GM12865 (cell line): ENCODE results near the gene ARF1.

Experiments
- DNase-seq: peaks from one replicate; pipeline ENCODE4 v3.0.0; 2010; ENCODE audit warnings: low read depth
- H3K4me3 ChIP-seq: 2 replicates; pipeline ENCODE4 v1.5.1; 2011; ENCODE audit warnings: mild to moderate bottlenecking, low read depth, low read length, control low read depth
- TF ChIP-seq, protein P1 (sequence below): IDR thresholded peaks from 2 replicates; pipeline ENCODE4 v1.5.1; 2011; ENCODE audit warnings: low read length, control low read depth, low read depth, inconsistent platforms; ENCODE audit not compliant: insufficient read depth; ENCODE audit errors: missing control alignments

ARF1 gene

DNA sequence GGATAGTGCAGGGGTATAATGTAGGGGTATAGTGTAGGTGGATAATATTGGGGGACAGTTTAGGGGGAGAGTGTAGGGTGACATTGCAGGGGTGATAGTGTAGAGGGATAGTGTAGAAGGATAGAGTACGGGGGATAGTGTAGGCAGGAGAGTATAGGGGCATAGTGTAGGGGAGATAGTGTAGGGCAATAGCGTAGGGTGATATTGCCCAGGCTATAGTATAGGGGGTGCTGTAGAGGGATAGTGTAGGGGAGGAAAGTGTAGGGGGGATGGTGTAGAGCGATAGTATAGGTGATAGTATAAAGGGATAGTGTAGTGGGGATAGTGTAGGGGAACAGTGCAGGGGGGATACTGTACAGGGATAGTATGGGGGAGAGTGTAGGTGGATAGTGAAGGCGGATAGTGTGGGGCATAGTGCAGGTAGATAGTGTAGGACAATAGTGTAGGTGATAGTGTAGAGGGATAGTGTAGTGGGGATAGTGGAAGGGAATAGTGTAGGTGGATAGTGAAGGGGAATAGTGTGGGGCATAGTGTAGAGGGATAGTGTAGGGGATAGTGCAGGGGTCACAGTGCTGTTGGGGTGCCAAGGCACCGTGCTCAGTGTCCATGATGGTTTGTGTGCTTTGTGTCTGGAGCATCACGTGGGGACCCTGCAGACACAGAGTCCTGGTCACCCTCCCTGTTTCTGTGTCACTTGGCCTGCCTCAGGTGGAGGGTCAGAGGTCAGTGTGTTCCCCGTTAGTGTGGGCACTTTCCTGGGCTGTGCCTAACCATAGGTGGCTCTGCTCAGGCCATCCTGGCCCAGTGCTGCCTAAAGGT is 10.5 kb upstream of the ARF1 start:
- no peak for DNase-seq
- TF ChIP-seq, protein P1, sequence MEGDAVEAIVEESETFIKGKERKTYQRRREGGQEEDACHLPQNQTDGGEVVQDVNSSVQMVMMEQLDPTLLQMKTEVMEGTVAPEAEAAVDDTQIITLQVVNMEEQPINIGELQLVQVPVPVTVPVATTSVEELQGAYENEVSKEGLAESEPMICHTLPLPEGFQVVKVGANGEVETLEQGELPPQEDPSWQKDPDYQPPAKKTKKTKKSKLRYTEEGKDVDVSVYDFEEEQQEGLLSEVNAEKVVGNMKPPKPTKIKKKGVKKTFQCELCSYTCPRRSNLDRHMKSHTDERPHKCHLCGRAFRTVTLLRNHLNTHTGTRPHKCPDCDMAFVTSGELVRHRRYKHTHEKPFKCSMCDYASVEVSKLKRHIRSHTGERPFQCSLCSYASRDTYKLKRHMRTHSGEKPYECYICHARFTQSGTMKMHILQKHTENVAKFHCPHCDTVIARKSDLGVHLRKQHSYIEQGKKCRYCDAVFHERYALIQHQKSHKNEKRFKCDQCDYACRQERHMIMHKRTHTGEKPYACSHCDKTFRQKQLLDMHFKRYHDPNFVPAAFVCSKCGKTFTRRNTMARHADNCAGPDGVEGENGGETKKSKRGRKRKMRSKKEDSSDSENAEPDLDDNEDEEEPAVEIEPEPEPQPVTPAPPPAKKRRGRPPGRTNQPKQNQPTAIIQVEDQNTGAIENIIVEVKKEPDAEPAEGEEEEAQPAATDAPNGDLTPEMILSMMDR: no peak

DNA sequence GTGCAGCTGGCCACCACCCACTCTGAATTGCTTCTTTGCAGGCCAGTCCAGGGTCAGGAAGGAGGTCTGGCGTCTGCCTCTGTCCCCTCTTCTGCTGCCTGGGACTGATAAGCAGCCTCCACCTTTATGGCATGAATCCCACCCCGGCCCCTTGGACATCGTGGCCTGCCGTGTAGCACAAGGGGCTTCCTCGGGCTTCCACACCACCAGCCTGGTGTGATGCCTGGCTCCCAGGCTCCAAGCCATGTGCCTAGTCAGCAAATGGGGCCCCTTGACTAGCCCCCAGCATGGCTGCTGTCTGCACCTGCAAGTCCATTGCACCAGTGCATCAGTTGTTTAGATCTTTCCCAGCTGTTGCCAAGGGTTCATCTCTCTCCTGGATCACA is 9.9 kb upstream of the ARF1 start:
- TF ChIP-seq, protein P1: no peak
- H3K4me3 ChIP-seq: no peak overlapping the region
- no peak for DNase-seq

More for the DNA sequence above, 10.5 kb upstream of the ARF1 start:
- H3K4me3 ChIP-seq: no peak overlapping the region

DNA sequence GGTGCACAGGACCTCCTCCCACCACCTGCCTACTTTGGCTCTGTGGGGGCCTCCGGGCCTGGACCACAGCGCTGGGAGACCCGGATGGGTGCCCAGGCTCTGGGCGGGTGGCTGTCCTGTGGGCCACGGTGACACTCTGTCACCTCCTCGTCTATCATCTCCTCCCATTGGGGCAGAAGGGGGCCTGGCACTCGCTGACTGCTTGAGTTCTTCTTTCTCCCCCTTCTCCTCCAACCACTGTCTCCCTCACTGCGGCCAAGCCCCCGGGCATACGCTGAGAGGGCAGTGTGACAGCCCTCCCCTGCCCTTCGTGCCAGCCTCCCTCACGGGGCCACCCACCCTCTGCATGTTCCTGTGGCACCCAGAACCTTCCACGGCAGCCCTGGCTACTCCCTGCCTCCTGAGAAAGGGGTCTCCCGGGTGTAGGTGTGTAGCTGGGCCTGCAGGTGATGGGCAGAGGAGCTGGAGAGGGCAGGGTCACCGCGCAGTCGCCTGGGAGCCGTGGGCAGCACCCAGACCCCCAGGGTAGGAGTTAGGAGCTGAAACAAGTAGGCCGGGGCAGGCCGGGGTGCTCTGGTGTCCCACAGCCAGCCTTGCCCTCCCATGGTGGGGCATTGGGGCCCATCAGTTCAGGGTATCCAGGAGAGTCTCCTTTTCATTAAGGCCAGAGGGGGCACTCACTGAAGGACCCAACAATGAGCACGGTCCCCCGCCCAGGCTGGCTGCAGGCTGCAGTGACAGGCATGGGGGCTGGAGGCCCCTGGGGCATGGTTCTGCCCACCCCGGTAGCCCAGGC is 9.2 kb upstream of the ARF1 start:
- TF ChIP-seq, protein P1: no peak
- no peak for DNase-seq
- H3K4me3 ChIP-seq: no peak overlapping the region

DNA sequence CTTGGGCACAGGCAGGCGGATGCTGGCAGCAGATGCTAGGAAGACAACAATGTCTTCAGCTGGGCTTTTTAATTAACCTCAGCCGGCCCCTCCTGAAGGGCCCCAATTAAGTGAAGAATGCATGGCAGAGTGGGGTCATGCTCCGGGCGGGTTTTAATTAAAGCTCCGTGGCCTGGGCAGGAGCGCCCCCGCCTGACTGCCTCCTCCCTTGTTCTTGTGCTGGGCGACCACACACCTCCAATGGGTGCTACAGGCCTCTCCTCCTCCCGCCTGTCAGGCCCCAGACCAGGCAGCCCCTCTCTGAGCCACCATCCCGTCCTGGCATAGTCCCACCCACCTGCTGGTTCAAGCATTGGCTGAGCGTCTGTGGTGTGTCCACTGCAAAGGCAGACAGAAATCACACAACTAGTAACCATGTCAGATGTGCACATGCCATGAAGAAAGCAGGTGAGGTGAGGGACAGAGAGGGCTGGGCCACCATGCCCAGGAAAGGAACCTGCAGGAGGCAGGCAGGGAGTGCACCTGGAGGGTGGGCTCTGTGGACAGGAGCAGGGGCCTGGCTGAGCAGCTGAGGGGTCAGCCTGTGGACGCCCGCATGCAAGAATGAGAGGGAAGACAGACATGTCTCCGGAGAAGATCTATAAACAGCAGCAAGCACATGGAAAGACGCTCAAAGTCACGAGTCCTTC is 8.5 kb upstream of the ARF1 start:
- TF ChIP-seq, protein P1: peak; percentile 5
- H3K4me3 ChIP-seq: no peak overlapping the region
- DNase-seq: no peak

DNA sequence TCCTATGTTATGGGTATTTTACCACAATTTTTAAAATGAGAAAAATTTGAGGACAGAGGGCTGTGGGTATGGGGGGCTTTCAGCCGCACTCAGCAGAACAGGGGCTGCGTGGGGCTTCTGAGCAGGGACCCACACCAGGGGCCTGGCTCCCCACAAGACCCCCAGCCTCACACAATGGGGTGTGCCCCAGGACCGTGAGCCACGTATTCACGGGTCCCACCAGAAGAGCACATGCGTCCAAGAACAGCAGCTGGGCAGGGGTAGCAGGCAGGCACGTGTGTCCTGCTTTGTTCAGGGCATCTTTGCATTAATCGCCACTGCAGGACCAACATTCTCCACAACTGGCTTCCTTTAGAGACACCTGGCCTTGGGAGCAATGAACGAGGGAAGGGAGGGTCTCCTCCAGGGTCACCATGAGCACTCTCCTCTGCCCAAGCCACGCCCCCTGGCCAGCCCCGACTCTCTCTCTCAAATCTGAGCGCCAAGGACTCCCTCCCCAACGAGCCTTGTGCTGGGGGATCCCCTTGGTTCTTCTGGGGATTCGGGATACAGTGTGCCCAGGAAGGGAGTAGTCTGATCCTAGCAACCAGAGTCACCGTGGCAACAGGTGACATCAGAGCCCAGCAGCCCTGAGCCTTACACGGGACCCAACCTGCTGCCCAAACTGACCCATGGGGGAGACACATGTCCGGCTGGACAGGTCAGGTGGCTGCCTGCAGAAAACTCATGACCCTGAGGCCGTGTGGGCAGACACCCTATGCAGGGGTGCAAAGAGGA is 7.4 kb upstream of the ARF1 start:
- TF ChIP-seq, protein P1: no peak

DNA sequence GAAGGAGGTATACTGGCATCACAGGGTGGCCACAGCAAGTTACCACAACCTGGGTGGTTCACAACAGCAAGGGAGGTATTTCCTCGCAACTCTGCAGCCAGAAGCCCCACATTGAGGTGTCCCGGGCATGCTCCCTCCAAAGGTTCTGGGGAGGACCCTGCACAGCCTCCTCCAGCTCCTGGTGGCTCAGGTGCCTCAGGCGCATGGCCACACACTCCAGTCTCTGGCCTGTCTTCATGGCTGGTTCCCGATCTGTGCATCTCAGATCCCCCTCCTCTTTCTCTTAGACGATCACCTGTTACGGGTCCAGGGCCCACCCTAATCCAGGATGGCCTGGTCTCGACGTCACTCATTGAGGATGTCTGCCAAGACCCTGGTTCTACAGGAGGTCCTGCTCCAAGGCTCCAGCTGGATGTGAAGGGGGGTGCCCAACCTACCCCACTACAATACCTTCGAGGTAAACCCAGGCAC is 6.7 kb upstream of the ARF1 start:
- DNase-seq: no peak
- H3K4me3 ChIP-seq: no peak overlapping the region
- TF ChIP-seq, protein P1: no peak

More for the DNA sequence above, 7.4 kb upstream of the ARF1 start:
- DNase-seq: no peak
- no peak overlapping the region for H3K4me3 ChIP-seq
